HG03196 (cell line): ENCODE data around the gene NIPA2.

Experiments used
- ATAC-seq: cut with Tn5 transposase; IDR thresholded peaks from one replicate; pipeline ENCODE4 v1.9.1; 2021; ENCODE audit not compliant: unreplicated experiment

Gene NIPA2

GRCh38 chr15:22874966-22875365, 36.5 kb downstream of the NIPA2 start:
- no peak for ATAC-seq

GRCh38 chr15:22877117-22877516, 38.7 kb downstream of the NIPA2 start:
- no peak for ATAC-seq

- ATAC-seq, result no peak
Observed at GRCh38 chr15:22877607-22878006, 39.1 kb downstream of the NIPA2 start.

DNA sequence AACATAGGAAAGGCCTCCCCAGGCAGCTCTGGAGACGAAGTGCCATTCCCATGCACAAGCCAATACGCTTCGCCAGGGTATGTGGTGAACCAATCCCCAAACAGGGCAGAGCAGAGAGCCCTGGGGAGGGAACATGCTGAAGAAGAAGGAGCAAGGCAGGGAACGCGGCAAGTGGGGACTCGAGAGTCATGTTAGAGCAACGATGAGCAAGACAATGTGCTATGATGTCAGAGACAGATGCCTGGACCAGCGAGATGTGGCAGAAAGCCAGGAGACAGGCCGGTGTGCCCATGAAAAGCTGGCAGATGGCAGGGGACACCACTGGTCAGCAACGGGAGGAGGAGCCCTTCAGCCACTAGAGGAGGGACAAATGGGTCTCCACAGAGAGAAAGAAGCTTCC, 39.6 kb downstream of the NIPA2 start:
- ATAC-seq, result no peak

- ATAC-seq, result no peak
Observed at GRCh38 chr15:22880068-22880980, 41.9 kb downstream of the NIPA2 start.

DNA sequence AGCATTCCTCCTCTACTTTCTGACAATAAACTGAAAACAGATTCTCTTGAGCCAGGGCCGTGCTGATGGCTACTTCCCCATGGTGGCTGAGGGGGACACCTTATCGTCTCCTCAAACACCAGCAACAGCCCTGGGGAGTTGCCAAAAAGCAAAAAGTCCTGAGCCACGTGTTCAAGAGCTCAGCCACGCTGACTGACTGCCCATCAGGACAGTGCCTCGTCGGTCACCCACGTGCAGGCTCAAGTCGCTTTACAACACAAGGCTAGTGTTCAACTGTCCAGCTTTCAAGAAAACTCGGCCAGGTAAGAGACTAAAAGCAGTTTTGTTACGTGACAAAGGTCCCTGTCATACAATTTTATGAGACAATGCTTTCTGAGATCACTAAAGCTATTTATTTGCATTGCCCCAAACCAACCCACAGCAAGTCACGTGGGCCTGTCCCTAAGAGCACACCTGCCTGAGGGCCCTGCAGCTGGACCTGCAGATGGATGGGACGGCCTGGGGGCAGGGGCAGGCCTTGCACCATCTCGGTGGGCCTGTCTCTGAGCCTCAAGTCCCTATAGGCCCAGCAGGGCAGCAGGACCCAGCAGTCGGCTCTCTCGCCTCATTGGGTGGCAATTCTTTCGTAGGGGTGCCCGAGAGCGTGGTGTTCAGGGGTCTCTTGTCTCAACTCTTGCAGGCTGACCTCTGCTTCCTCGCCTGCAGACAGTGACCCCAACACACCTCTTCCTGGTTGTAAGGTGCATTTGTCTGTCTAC, 42.7 kb downstream of the NIPA2 start:
- no peak for ATAC-seq

- ATAC-seq, result no peak
Observed at GRCh38 chr15:22881739-22882440, 43.4 kb downstream of the NIPA2 start.

GRCh38 chr15:22883196-22883595, 44.7 kb downstream of the NIPA2 start:
- no peak for ATAC-seq

- no peak for ATAC-seq
Observed at GRCh38 chr15:22884344-22884743, 45.9 kb downstream of the NIPA2 start.

- ATAC-seq, result no peak
Observed at GRCh38 chr15:22885120-22885519, 46.7 kb downstream of the NIPA2 start.

GRCh38 chr15:22887157-22887951, 48.9 kb downstream of the NIPA2 start:
- ATAC-seq, result no peak

GRCh38 chr15:22888120-22888859, 49.8 kb downstream of the NIPA2 start:
- ATAC-seq, result no peak

- no peak for ATAC-seq
Observed at GRCh38 chr15:22889146-22889818, 50.8 kb downstream of the NIPA2 start.

DNA sequence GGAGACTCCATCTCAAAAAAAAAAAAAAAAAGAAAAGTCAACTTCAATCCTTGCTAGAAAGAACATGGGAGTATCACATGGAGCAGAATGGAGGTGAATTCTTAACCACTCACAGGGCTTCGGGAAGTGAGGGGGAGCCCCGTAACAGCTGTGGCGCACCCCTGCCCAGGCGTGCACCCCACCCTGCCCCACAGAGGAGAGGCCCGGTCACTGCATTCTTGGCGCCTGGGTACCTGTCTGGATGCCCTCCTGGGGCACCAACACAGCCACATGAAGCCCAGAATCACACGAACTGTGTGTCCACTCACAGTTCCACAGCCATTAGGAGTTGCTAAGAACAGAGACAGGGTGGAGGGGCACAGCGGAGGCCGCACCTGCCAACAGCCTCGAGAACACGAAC, 51.8 kb downstream of the NIPA2 start:
- ATAC-seq, result no peak

GRCh38 chr15:22891426-22892210, 53.2 kb downstream of the NIPA2 start:
- no peak for ATAC-seq

- no peak for ATAC-seq
Observed at GRCh38 chr15:22892333-22892732, 53.9 kb downstream of the NIPA2 start.

- no peak for ATAC-seq
Observed at GRCh38 chr15:22893081-22893480, 54.6 kb downstream of the NIPA2 start.

- ATAC-seq, result no peak
Observed at GRCh38 chr15:22893881-22894280, 55.4 kb downstream of the NIPA2 start.
